Uterus (tissue), 4 donors: ENCODE measurements around the gene NLGN2. TPM values are rescaled to one million over a fixed set of nuclear protein-coding genes. Genes with fewer than 3 reads are reported as not detected.

ENCODE experiments used
- DNase-seq, 2 donors: peaks; one replicate each; pipeline ENCODE4 v3.0.0-alpha.2; 2019 to 2020
- H3K27ac ChIP-seq, 2 donors: fragments of 200-600 bp; sonication (generic); 1 replicate in 1 of 2; 2 replicates in 1 of 2; pipeline ENCODE4 v1.5.1; 2016 to 2018
- H3K27me3 ChIP-seq, 2 donors: fragments of 200-600 bp; sonication (generic); one replicate each; pipeline ENCODE4 v1.5.1; 2018 to 2019; ENCODE audit warnings: control low read depth in 1 of 2
- H3K36me3 ChIP-seq, 2 donors: fragments of 200-600 bp; sonication (generic); one replicate each; pipeline ENCODE4 v1.5.1; 2019; ENCODE audit warnings: control low read depth in 1 of 2
- H3K4me1 ChIP-seq, 2 donors: fragments of 200-600 bp; sonication (generic); one replicate each; pipeline ENCODE4 v1.5.1; 2018 to 2019; ENCODE audit warnings: control low read depth in 1 of 2
- H3K4me3 ChIP-seq, 2 donors: fragments of 200-600 bp; sonication (generic); 1 replicate in 1 of 2; 2 replicates in 1 of 2; pipeline ENCODE4 v1.5.1; 2018 to 2019; ENCODE audit warnings: mild to moderate bottlenecking in 1 of 2
- H3K9me3 ChIP-seq, 2 donors: fragments of 200-600 bp; sonication (generic); one replicate each; pipeline ENCODE4 v1.5.1; 2019; ENCODE audit warnings: control low read depth in 1 of 2
- CTCF ChIP-seq, 4 experiments: fragments of 200-600 bp in 2 of 4; fragments of 450-650 bp in 2 of 4; sonication (generic) in 2 of 4; IDR thresholded peaks; one replicate each; pipeline ENCODE4 v1.5.1; 2016 to 2019; ENCODE audit warnings: antibody characterized with exemption in 4 of 4, mild to moderate bottlenecking in 2 of 4, moderate library complexity in 1 of 4
- POLR2A ChIP-seq, 2 donors: fragments of 450-650 bp; IDR thresholded peaks; one replicate each; pipeline ENCODE4 v1.6.1; 2016; ENCODE audit warnings: antibody characterized with exemption in 2 of 2, mild to moderate bottlenecking in 1 of 2, moderate library complexity in 1 of 2
- intact Hi-C: fragments of 100-400 bp; cut with DNase I; formaldehyde crosslinking; loops from one replicate; pipeline ENCODE4 v1.15.1; 2023; ENCODE audit warnings: low total_unique reads
- total RNA-seq, 4 donors: library from RNA; depleted of rRNA in 3 of 4; stranded (reverse); fragments of >200 nt in 3 of 4; gene quantifications; one replicate each; pipeline versions ENCODE4 v1.1.0 to v1.2.4, GENCODE V29; 2014 to 2023
- donor health status: DM: yes; HTN: yes; CAD: no.

NLGN2 gene
- total RNA-seq, 4 donors from 2014 or later = 14.2 to 81.9 (median 19.7) TPM

- intact Hi-C loops = no loop called here
- no peak for DNase-seq
These were observed 13.5 kb downstream of the NLGN2 start for GRCh38 chr17:7421186-7421585.

GRCh38 chr17:7423679-7424078 lies 16.0 kb downstream of the NLGN2 start:
- Histone ChIP-seq H3K27me3 (no peaks in the 10 kb centered on the region), H3K27ac (no peak overlapping the region), H3K4me3 (no peak overlapping the region), H3K9me3 (no peaks in the 10 kb centered on the region), H3K36me3 (no peaks in the 10 kb centered on the region), H3K4me1 (no peaks in the 10 kb centered on the region)
- intact Hi-C loops = no loop called here
- no peak for DNase-seq
- TF ChIP-seq POLR2A (IDR thresholded peaks at IDR 0.05) (no peak), CTCF (IDR thresholded peaks at IDR 0.05) (no peak)

More at GRCh38 chr17:7421186-7421585, 13.5 kb downstream of the NLGN2 start:
- H3K4me1 ChIP-seq = no peaks in the 10 kb centered on the region
- no peak overlapping the region for H3K4me3 ChIP-seq
- TF ChIP-seq POLR2A (IDR thresholded peaks at IDR 0.05) = no peak
- no peak for TF ChIP-seq CTCF (IDR thresholded peaks at IDR 0.05)
- H3K27me3 ChIP-seq = no peaks in the 10 kb centered on the region
- no peaks in the 10 kb centered on the region for H3K9me3 ChIP-seq
- no peak overlapping the region for H3K27ac ChIP-seq
- no peaks in the 10 kb centered on the region for H3K36me3 ChIP-seq

- no peak for TF ChIP-seq POLR2A (IDR thresholded peaks at IDR 0.05)
- no peak for TF ChIP-seq CTCF (IDR thresholded peaks at IDR 0.05)
- H3K27ac ChIP-seq = no peak within 1 kb of the TSS
- no peak for DNase-seq
- H3K4me3 ChIP-seq = no peak within 1 kb of the TSS
- no peaks in the 10 kb centered on the region for H3K36me3 ChIP-seq
- H3K9me3 ChIP-seq = no peaks in the 10 kb centered on the region
- no peaks in the 10 kb centered on the region for H3K4me1 ChIP-seq
- intact Hi-C loops = no loop called here
- no peaks in the 10 kb centered on the region for H3K27me3 ChIP-seq
These were observed 17.7 kb downstream of the NLGN2 start, which contains the start of gene SPEM2 for GRCh38 chr17:7425316-7425715. Gene SPEM2, plus strand, starts transcription at chr17:7425616. Its CDS starts 73 bp downstream, at chr17:7425689.

GRCh38 chr17:7425756-7426155 lies 18.1 kb downstream of the NLGN2 start:
- intact Hi-C loops = no loop called here
- Histone ChIP-seq H3K4me1 (no peaks in the 10 kb centered on the region), H3K27me3 (no peaks in the 10 kb centered on the region), H3K9me3 (no peaks in the 10 kb centered on the region), H3K4me3 (no peak overlapping the region), H3K36me3 (no peaks in the 10 kb centered on the region), H3K27ac (no peak overlapping the region)
- no peak for DNase-seq
- TF ChIP-seq POLR2A (IDR thresholded peaks at IDR 0.05) = no peak
- TF ChIP-seq CTCF (IDR thresholded peaks at IDR 0.05) = no peak

DNA sequence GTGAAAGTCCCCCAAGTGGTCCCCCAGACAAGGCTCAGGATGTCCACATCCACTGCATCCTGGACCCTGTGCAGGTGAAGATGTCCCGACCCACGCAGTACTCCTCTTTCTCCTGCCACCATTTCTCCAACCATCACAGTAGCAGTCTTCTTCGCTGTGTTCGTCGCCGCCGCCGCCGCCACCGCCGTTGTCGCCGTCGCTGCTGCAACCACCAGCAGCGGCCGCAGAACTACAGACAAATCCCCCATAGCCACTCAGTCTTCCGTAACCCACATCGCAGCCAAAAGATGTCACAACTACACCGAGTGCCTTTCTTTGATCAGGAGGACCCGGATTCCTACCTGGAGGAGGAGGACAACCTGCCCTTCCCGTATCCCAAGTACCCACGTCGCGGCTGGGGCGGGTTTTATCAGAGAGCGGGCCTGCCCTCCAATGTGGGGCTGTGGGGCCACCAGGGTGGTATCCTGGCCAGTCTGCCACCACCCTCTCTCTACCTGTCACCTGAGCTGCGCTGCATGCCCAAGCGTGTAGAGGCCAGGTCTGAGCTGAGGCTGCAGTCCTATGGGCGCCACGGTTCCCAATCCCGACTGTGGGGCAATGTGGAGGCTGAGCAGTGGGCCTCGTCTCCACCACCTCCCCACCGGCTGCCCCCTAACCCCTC lies 18.7 kb downstream of the NLGN2 start:
- no peak overlapping the region for H3K27ac ChIP-seq
- no peaks in the 10 kb centered on the region for H3K9me3 ChIP-seq
- DNase-seq = no peak
- TF ChIP-seq CTCF (IDR thresholded peaks at IDR 0.05) = no peak
- no peak for TF ChIP-seq POLR2A (IDR thresholded peaks at IDR 0.05)
- H3K36me3 ChIP-seq = no peaks in the 10 kb centered on the region
- no peaks in the 10 kb centered on the region for H3K4me1 ChIP-seq
- no peaks in the 10 kb centered on the region for H3K27me3 ChIP-seq
- no peak overlapping the region for H3K4me3 ChIP-seq
- intact Hi-C loops = no loop called here
